Erythroblast (primary cell): ENCODE data around the gene EEFSEC.

ENCODE experiments used
- DNase-seq, 2 experiments: peaks; one replicate each; lab custom pipeline; 2025; lab: John Stamatoyannopoulos, UW
- GATA1 ChIP-seq: IDR thresholded peaks from 2 replicates; pipeline ENCODE4 v1.6.1; 2011; ENCODE audit warnings: low read depth, mild to moderate bottlenecking, control low read depth, low read length, moderate library complexity
- POLR2A ChIP-seq: IDR thresholded peaks from 2 replicates; pipeline ENCODE4 v1.6.1; 2011; ENCODE audit warnings: mild to moderate bottlenecking, low read length

Gene EEFSEC

DNA sequence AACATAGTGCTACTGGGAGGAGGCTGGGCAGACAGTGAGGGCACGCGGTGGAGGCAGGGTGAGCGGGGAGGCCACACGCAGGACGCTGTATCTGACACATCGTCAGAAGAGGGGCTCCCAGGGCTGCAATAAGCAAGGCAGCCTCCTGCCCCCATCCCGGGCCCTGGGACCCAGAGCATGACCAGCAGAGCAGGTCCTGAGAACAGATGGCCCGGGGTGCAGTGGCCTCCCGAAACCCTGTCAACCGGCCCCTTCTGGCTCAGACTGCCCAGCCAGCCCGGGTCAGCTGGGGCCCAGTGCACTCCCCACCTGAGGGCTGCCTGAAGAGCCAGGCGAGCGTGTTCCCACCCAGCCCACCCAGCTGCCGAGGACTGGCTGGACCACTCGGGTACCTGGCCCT is 276.0 kb downstream of the EEFSEC start:
- TF ChIP-seq GATA1 (no peak), POLR2A (no peak)
- no peak for DNase-seq

DNA sequence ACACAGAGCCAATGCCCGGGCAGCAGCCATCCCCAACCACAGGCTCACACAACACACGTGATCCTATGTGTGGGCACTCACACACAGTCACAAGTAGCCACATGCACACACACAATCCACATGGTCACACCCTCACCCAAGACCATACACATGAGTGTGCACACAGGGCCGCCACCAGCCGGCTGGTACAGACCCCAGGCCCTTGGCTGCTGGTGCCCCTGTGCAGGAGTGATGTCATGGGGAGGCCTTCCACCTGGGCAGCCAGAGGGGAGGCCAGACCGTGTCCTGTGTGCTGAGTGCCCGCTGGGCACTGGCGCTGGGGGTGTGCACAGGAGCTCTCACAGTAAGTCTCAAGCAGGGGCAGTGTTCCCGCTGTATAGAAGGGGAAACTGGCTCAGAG is 276.5 kb downstream of the EEFSEC start:
- no peak for DNase-seq
- TF ChIP-seq GATA1: no peak
- TF ChIP-seq POLR2A: no peak

DNA sequence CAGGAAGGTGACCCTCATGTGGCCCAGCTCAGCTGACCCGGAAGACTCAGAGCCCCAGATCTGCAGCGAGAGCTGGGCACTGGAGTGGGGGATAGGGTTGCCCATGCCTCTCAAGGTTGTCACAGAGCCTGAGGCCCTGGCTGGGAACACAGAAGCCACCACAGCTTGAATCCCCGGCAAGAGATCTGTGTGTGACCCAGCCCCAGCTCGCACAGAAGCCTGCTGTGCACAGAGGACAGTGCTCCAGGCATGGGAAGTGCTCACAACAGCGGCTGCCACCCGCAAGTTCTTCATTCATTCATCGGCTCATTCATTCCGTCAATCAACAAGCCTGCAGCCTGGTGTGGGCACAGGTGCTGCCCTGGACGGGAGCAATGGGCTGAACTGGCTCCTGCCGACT is 277.0 kb downstream of the EEFSEC start:
- DNase-seq: no peak
- TF ChIP-seq POLR2A (no peak), GATA1 (no peak)

DNA sequence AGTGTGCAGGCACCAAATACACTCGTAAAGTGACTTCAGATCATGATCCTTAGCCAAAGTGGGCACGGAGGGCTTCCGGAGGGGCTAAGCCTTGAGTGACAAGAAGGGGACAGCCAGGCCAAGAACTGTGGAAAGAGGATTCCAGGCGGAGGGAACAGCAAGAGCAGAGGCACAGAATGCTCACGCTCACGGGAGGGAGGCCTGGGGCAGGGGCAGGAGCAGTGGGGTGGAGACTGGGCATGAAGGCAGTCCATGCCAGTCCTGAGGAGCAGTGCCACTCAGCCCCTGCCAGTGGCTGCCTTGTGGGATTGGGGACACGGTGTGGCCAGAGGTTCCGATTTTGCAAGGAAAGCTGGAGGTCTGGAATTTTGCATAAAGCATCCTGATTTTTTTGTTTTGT is 277.4 kb downstream of the EEFSEC start:
- DNase-seq: no peak
- no peak for TF ChIP-seq GATA1
- TF ChIP-seq POLR2A: no peak

DNA sequence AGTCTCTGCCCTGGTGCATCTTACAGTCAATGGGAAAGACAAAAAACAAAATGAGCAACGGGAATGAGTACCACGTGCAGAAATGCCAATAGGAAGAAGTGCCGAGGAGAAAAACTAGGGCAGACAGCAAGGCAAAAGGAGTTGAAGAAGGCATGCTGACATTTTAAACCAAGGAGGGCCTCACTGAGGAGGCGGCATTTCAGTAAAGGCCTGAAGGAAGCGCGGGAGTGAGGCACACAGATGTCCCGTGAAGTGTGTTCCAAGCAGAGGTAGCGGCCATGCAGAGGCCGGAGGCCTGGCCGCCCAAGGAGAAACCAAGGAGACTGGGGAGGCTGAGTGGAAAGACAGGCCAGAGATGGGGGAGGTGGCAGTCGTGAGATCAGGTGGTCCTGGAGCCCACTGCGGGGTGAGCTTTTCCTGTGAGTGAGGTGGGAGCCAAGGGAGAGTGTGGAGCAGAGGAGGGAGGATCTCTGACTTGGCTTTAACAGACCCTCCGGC is 278.6 kb downstream of the EEFSEC start:
- DNase-seq: no peak
- TF ChIP-seq POLR2A: no peak
- no peak for TF ChIP-seq GATA1

DNA sequence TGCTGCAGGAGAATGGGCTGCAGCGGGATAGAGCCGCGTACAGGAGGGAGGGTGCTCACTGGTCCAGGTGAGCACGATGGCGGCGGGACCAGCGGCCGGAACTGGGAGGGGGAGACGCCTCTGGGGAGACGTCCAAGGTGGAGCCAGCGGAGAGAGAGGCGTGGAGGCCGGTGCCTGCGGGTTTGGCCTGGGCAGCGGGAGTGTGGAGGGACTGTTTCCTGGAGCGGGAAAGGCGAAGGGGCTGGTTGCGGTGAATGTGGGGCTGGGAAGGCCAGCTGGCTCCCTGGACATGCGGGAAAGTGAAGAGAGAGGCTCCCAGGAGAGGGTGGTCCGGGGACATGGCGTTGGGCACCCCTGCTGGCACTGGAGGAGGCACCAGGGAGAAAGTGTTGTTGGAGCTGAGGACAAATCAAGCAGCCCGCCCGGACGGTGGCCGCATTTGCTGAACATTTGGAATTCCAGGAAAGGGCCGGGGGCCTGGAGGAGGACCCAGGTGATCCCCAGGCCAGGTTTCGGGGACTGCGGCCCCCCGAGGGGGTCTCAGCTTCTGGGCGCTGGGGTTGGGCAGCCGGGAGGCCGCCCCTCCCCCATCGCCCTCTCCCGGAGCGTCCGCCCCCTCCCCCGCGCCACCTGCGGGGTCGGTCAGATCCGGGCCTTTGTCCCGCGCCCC is 279.2 kb downstream of the EEFSEC start:
- no peak for TF ChIP-seq POLR2A
- TF ChIP-seq GATA1: no peak
- no peak for DNase-seq

DNA sequence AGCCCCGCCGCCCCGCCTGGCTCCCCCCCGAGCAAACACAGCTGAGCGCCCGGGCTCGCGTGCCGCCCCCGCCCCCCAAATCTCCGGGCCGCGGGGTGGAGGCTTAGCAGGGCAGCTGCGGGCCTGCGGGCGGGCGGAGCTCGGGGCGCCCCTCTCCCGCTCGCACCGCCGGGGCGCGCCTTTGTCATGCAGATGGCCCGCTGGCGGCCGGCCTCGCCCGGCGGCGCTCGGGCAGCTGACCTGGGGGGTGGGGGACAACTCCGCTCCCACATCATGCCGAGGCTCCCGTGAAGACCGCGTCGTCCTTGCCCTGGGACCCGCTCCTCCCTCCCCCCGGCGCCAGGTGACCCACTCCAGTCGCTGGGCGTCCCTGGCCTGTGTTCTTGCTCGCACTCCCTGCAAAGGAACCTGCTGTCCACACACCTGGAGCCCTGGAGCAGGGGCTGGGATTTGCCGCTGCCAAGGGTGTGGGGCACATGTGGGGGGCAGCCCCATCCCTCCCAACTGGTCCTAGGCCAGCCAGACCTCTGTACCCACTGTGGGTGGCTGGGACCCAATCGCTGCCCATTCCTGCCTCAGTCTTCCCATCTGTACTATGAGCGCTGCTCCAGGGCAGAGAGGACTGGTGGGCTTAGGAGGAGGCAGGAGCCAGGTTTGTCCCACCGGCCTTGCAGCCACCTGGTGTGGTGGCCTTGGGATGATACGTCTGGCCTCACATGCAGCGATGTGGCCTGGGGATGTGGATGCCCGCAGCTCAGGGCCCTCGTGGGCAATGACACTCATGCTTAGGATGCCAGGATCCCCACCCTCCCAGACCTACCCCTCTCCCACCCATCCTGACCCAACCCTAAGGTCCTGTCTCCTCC is 279.9 kb downstream of the EEFSEC start:
- DNase-seq: peak; percentile 43 to 47
- TF ChIP-seq POLR2A (no peak), GATA1 (no peak)

DNA sequence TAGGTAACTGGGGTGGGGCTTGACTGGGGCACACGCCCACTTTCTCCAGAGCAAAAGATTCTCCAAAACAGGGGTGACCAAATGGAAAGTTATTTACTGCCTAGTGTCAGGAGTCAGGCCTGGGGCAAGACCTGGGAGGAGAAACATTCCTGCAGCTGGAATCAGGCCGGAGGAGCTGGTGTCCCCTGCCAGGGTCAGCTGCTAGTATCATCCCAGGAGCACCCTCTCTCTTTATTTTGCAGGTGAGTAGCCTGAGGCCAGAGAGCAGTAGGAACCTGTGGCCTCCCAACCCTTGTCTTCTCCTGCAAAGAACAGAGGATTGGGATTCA is 280.5 kb downstream of the EEFSEC start:
- no peak for DNase-seq
- no peak for TF ChIP-seq POLR2A
- no peak for TF ChIP-seq GATA1

DNA sequence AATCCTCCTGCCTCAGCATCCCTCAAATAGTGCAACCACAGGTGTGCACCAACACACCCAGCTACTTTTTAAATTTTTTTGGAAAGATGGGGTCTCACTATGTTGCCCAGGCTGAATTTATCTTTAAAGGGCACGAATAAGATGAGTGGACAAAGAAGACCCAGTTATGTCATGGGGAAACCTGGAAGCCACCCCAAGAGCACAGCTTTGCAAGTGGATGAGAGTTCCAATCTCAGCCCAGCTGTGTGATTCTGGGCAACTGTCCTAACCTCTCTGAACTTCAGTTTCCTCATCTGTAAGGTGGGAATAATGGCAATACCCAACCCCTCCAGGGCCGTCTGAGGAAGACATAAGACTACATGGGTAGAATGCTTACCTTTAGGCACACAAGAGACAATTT is 281.2 kb downstream of the EEFSEC start:
- no peak for TF ChIP-seq GATA1
- no peak for TF ChIP-seq POLR2A

DNA sequence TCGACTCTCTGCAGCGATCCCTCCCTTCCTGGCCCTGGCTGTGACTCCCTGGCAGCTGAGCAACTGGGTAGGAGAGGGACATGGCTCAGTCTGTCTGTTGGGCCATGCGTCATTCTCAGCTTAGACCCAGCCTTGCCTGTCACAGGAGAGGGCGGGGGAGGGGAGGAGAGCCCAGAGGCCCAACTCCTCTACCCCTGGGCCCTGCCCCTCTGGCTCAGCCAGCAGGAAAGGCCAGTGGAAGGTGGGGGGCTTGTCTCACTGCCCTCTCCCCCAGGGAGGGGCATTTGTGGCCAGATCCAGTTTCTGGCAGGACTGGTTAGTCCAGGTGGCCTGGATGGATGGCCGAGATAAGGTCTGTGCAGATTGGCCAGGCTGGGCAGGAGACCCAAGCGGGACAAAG is 281.8 kb downstream of the EEFSEC start:
- peak in 1 of 2 experiments; percentile 22 for DNase-seq
- TF ChIP-seq GATA1: no peak
- TF ChIP-seq POLR2A: no peak

More for the DNA sequence above, 281.2 kb downstream of the EEFSEC start:
- DNase-seq: no peak

DNA sequence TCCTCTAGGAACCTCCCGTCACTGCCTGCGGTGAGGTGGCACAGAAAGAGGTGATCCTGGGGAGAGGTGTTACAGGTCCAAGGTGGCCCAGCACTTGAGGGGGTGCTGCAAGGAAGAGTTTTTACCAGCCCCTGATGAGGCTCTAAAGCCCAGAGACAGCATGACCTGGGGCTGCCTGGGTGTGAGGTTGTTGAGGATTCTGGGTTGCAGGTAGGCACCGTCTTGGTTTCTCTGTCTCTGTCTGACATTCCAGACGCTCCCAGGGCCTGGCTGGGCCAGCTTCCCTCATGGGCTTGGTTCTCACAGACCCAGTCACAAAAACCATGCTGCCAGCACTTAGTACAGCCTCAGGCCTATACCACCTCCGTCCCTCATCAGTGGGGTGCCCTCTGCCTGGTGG is 282.3 kb downstream of the EEFSEC start:
- TF ChIP-seq GATA1 (no peak), POLR2A (no peak)
- no peak for DNase-seq

DNA sequence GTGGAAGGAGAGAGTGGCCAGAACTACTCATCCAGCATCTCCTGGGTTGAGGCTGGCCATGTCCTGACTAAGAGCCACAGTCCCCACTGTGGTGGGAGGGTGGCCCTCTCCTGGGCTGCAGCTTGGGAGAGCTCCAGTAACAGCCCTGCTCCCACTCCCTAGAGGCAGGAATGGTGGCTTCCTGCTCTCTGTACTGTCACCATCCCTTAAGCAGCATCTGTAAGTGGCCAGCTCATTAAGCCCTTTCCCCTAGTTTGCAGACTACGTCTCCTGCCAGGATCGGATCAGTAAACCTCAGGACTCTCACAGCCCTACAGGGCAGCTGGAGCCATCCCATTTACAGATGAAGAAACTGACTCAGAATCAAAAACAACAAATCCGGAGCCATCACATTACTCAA is 282.9 kb downstream of the EEFSEC start:
- DNase-seq: no peak
- TF ChIP-seq GATA1 (no peak), POLR2A (no peak)

DNA sequence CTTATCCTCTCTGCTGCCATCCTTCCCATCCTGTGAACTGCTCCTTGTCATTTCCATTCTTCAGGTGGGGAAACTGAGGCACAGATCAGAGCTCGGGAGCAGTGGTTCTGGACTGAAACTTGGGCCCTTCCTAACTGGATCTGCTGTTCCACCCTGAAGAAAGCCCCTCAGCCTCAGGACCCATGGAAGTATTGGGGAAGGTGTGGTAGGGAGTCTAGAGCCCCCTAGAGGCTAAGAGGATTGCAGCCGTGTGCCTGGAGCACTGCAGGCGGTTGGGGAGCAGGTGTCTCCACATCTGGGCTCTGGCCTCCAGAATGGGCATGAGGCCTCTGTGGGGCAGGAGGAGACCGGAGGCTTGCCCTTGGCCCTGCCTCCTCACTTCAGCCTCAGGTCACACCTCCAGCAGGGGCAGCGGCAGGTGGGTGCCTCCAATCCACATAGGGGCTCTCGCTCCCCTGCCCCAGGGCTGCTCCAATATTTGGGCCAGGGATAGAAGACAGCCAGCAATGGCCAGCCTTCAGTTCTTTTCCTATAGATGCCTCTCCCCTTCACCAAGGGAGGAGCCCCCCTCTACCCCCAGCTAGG is 285.3 kb downstream of the EEFSEC start:
- TF ChIP-seq GATA1: no peak
- no peak for TF ChIP-seq POLR2A
- DNase-seq: peak; percentile 40 to 58

DNA sequence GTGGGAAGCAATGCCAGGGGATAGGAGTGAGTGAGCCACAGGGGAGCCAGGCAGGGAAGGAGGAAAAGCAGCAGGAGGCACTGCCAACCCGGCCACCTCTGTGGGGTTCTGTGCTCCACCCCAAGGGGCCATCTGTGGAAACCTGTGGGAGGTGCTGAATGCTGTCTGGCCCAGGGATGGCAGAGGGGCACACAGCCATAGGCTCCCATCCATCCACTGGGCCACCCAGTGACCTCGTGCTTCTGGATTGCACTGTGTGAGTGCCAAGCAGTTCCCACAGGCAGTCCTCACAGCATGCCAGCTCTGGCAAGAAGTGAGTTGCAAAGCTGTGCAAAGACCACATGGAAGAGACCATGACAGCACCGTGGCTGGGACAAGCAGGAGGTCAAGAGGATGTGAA is 285.9 kb downstream of the EEFSEC start:
- TF ChIP-seq GATA1 (no peak), POLR2A (no peak)
- no peak for DNase-seq
